Neural progenitor cell (in vitro differentiated cells): ENCODE results near the gene TTC8.

Experiments used
- EZH2phosphoT487 ChIP-seq: fragments of 200-600 bp; sonication (generic); IDR thresholded peaks from 2 replicates; pipeline ENCODE4 v1.6.1; 2017; ENCODE audit warnings: antibody characterized with exemption
- TF ChIP-seq, protein P1 (sequence below): fragments of 200-600 bp; sonication (generic); IDR thresholded peaks from 2 replicates; pipeline ENCODE4 v1.5.1; 2017; ENCODE audit warnings: antibody characterized with exemption, mild to moderate bottlenecking

DNA sequence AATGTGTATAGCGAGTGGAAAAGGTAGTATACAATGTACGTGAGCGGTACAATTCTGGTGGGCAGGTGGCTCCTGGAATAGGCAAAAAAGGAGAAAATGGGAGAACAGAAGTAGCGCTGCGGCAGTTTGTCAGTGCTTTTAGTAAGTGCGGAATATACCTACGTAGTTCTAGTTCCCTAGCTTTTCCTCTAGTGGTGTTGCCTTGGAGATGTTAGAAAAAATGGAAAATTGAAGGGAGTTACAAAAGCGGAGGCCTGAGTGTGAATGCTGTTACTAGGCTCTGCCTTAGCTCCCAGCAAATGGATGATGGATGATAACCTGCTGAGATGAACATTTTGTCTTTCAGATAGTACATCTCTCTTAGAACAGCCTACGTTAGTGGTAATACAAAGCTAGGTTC, 1.1 kb downstream of the TTC8 start:
- TF ChIP-seq, protein P1, sequence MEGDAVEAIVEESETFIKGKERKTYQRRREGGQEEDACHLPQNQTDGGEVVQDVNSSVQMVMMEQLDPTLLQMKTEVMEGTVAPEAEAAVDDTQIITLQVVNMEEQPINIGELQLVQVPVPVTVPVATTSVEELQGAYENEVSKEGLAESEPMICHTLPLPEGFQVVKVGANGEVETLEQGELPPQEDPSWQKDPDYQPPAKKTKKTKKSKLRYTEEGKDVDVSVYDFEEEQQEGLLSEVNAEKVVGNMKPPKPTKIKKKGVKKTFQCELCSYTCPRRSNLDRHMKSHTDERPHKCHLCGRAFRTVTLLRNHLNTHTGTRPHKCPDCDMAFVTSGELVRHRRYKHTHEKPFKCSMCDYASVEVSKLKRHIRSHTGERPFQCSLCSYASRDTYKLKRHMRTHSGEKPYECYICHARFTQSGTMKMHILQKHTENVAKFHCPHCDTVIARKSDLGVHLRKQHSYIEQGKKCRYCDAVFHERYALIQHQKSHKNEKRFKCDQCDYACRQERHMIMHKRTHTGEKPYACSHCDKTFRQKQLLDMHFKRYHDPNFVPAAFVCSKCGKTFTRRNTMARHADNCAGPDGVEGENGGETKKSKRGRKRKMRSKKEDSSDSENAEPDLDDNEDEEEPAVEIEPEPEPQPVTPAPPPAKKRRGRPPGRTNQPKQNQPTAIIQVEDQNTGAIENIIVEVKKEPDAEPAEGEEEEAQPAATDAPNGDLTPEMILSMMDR = no peak
- no peak for TF ChIP-seq EZH2phosphoT487
